Epithelial cell of esophagus (primary cell): ENCODE measurements around the gene LYVE1.

ENCODE experiments used
- DNase-seq: peaks from one replicate; pipeline ENCODE4 v3.0.0; 2010; ENCODE audit warnings: low read depth
- H3K4me3 ChIP-seq: 2 replicates; pipeline ENCODE4 v1.5.1; 2011; ENCODE audit warnings: mild to moderate bottlenecking, low read length, control low read depth
- CTCF ChIP-seq: IDR thresholded peaks from 2 replicates; pipeline ENCODE4 v1.5.1; 2011; ENCODE audit warnings: low read depth, mild to moderate bottlenecking, low read length, control low read depth, inconsistent platforms; ENCODE audit not compliant: insufficient read depth; ENCODE audit errors: missing control alignments

Gene LYVE1

GRCh38 chr11:10568486-10568941 is at the start of gene LYVE1:
TSS of gene LYVE1 (minus strand) at chr11:10568665. CDS start at chr11:10568532, 133 bp downstream.
- no peak within 1 kb of the TSS for H3K4me3 ChIP-seq
- DNase-seq: no peak
- no peak for TF ChIP-seq CTCF

- no peak for TF ChIP-seq CTCF
- H3K4me3 ChIP-seq: no peak overlapping the region
- peak; percentile 47 for DNase-seq
These were observed 49.1 kb upstream of the LYVE1 start for GRCh38 chr11:10617551-10617950.

- DNase-seq: no peak
- no peak for TF ChIP-seq CTCF
These were observed 43.8 kb upstream of the LYVE1 start for GRCh38 chr11:10611979-10612862.

GRCh38 chr11:10609636-10610035 is 41.2 kb upstream of the LYVE1 start:
- no peak for DNase-seq
- no peak for TF ChIP-seq CTCF
- no peak overlapping the region for H3K4me3 ChIP-seq

More at GRCh38 chr11:10611979-10612862, 43.8 kb upstream of the LYVE1 start:
- H3K4me3 ChIP-seq: no peak overlapping the region

GRCh38 chr11:10608584-10608983 is 40.1 kb upstream of the LYVE1 start:
- no peak for DNase-seq
- H3K4me3 ChIP-seq: no peak overlapping the region
- TF ChIP-seq CTCF: no peak

- no peak for TF ChIP-seq CTCF
- no peak for DNase-seq
- H3K4me3 ChIP-seq: no peak overlapping the region
These were observed 39.1 kb upstream of the LYVE1 start for GRCh38 chr11:10607462-10608132.
